Brain microvascular endothelial cell (primary cell): Measurements from ENCODE around the gene ISY1.

ENCODE experiments used
- DNase-seq: peaks from one replicate; pipeline ENCODE4 v3.0.0-alpha.2; 2020
- H3K27ac ChIP-seq: fragments of 250-450 bp; sonication (Bioruptor Pico); 2 replicates; pipeline ENCODE4 v1.5.1; 2020; ENCODE audit warnings: mild to moderate bottlenecking, moderate library complexity
- H3K27me3 ChIP-seq: fragments of 250-450 bp; sonication (Bioruptor Pico); replicated peaks from 2 replicates; pipeline ENCODE4 v1.5.1; 2020; ENCODE audit warnings: mild to moderate bottlenecking
- H3K36me3 ChIP-seq: fragments of 250-450 bp; sonication (Bioruptor Pico); replicated peaks from 2 replicates; pipeline ENCODE4 v1.5.1; 2020; ENCODE audit warnings: mild to moderate bottlenecking
- H3K4me3 ChIP-seq: 2 replicates; pipeline ENCODE4 v1.5.1; 2011; ENCODE audit warnings: low read depth, mild to moderate bottlenecking, control low read depth, low read length, moderate library complexity
- in situ Hi-C: cut with HindIII; loops from 2 replicates; pipeline ENCODE4 v1.10.0; 2017; ENCODE audit warnings: low sequenced_read_pairs, low pct_ligation_motif_present
- TF ChIP-seq, protein P1 (sequence below): IDR thresholded peaks from 2 replicates; pipeline ENCODE4 v1.5.1; 2011; ENCODE audit warnings: low read depth, mild to moderate bottlenecking, moderate library complexity, low read length, control low read depth, inconsistent platforms; ENCODE audit errors: missing control alignments

ISY1 gene

DNA sequence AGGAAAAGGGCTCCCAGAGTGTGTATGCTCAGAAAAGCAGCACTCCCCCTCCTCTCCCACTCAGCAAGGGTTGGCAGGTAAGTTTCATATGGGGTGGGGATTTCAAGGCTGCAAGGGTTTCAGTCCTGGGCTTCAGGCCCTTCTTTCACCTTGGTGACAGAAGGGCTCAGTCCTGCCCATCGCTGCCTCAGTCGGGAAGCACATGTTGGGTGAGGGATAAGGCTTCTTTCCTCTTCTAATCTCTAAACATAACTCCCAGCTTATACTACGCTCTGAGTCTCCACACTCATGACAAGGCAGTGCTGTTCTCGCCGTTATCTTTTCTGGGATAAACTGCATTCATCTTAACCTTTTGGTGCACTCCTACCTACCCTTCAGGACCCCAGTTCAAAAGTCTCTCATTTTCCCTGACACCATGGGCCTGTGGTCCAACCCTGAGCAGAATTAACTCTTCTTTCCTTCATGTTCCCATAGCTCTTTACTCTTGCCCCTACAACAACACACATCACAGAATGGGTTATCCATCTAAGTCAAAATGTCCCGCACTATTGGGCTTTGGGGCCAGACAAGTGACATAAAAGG lies 56.3 kb downstream of the ISY1 start:
- TF ChIP-seq, protein P1, sequence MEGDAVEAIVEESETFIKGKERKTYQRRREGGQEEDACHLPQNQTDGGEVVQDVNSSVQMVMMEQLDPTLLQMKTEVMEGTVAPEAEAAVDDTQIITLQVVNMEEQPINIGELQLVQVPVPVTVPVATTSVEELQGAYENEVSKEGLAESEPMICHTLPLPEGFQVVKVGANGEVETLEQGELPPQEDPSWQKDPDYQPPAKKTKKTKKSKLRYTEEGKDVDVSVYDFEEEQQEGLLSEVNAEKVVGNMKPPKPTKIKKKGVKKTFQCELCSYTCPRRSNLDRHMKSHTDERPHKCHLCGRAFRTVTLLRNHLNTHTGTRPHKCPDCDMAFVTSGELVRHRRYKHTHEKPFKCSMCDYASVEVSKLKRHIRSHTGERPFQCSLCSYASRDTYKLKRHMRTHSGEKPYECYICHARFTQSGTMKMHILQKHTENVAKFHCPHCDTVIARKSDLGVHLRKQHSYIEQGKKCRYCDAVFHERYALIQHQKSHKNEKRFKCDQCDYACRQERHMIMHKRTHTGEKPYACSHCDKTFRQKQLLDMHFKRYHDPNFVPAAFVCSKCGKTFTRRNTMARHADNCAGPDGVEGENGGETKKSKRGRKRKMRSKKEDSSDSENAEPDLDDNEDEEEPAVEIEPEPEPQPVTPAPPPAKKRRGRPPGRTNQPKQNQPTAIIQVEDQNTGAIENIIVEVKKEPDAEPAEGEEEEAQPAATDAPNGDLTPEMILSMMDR: no peak
- H3K27ac ChIP-seq: no peak overlapping the region
- H3K4me3 ChIP-seq: no peak overlapping the region
- no peaks in the 10 kb centered on the region for H3K27me3 ChIP-seq
- in situ Hi-C loops: no loop called here
- H3K36me3 ChIP-seq: peaks cover 11% of the 10 kb centered on the region
- DNase-seq: no peak

DNA sequence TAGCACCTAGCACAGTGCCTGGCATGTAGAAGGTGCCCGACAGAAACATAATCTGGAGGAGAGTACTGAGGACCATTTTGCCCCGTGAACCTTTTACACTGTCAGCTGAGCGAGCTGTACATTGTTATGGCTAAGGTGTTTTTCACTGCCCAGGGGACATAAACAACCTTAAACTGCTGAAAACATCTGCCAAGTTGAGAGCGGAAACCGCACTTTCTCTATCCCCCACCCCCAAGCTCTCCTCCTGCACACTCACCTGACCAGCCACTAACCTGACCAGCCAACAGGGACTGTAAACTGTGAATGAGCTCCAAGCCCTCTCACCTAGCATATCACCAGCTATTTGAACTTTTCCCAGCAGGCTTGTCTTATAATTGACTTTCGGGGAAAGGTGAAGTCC lies 56.8 kb downstream of the ISY1 start:
- H3K4me3 ChIP-seq: no peak overlapping the region
- H3K27me3 ChIP-seq: no peaks in the 10 kb centered on the region
- peaks cover 11% of the 10 kb centered on the region for H3K36me3 ChIP-seq
- no peak for DNase-seq
- H3K27ac ChIP-seq: no peak overlapping the region
- TF ChIP-seq, protein P1: no peak
- in situ Hi-C loops: no loop called here

DNA sequence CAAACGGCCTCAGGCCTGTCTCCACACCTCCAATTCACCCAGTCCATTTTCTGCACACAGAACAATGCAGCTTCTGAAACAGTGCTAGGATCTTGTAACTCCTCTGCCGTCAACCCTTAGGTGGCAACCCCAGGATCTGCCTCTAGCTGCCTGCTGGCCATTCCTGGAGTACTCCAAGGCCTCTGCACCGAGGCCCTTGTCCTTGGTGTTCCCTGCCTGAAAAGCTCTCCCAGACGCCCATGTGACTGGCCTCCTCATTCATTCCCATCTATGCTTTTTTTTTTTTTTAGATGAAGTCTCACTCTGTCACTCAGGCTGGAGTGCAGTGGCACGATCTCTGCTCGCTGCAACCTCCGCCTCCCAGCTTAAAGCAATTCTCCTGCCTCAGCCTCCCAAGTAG lies 57.6 kb downstream of the ISY1 start:
- H3K36me3 ChIP-seq: peaks cover 8% of the 10 kb centered on the region
- H3K27me3 ChIP-seq: no peaks in the 10 kb centered on the region
- in situ Hi-C loops: no loop called here
- no peak for DNase-seq
- no peak overlapping the region for H3K27ac ChIP-seq
- no peak overlapping the region for H3K4me3 ChIP-seq
- TF ChIP-seq, protein P1: no peak

DNA sequence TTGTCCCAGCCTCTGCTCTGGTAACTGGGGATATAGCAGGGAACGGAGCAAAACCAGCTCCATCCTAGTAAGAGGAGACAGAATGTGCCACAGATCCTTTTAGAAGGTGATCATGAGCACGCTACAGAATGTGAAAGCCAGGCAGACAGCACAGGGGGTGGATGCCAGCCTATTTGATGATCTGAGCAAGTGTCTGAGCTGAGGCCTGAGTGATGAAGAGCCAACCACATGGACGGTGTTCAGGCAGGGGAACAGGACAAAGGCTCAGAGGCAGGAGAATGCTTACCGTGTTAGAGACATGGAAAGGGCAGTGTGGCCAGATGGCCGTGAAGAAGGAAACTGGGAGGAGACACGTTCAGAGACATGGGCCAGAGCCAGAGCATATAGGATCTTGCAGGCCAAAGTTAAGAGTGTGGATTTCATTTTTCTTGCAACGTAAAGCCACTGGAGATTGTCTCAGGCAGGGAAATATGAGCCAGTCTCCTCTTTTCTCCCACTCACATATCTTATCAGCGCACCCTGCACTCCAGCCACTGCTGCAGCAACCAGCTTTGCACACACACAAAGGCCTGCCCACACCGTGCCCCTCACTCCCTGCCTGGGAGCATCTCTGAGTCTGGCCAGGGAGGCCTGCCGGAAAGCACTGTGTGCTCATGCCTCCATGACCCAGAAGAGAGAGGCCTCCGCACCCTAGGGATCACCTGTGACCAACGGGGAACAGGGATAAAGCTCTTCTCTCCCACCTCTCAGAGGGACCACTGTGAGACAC lies 59.3 kb downstream of the ISY1 start:
- Histone ChIP-seq H3K27ac (no peak overlapping the region), H3K27me3 (no peaks in the 10 kb centered on the region), H3K4me3 (no peak overlapping the region), H3K36me3 (peaks cover 1% of the 10 kb centered on the region)
- in situ Hi-C loops: no loop called here
- TF ChIP-seq, protein P1: no peak
- DNase-seq: no peak

GRCh38 chr3:129100274-129100673 lies 60.6 kb downstream of the ISY1 start:
- H3K36me3 ChIP-seq: no peaks in the 10 kb centered on the region
- in situ Hi-C loops: no loop called here
- no peak overlapping the region for H3K27ac ChIP-seq

More at GRCh38 chr3:129100274-129100673, 60.6 kb downstream of the ISY1 start:
- H3K4me3 ChIP-seq: no peak overlapping the region
- no peak for DNase-seq
- TF ChIP-seq, protein P1: no peak
- H3K27me3 ChIP-seq: no peaks in the 10 kb centered on the region
